ENCODE data around the gene SRGAP2B. TPM values are rescaled to one million over a fixed set of nuclear protein-coding genes. Genes with fewer than 3 reads are reported as not detected.
A peak's percentile ranks its signal among the peaks of the same experiment; 100 is the strongest.
"Not testable (repeated sequence)": the region's sequence is repeated elsewhere in the genome, so short reads cannot be mapped to it uniquely, and the experiment has no call there.

The SRGAP2B gene
- total RNA-seq, 1 donor from 2014 or later, result 32.0 TPM

DNA sequence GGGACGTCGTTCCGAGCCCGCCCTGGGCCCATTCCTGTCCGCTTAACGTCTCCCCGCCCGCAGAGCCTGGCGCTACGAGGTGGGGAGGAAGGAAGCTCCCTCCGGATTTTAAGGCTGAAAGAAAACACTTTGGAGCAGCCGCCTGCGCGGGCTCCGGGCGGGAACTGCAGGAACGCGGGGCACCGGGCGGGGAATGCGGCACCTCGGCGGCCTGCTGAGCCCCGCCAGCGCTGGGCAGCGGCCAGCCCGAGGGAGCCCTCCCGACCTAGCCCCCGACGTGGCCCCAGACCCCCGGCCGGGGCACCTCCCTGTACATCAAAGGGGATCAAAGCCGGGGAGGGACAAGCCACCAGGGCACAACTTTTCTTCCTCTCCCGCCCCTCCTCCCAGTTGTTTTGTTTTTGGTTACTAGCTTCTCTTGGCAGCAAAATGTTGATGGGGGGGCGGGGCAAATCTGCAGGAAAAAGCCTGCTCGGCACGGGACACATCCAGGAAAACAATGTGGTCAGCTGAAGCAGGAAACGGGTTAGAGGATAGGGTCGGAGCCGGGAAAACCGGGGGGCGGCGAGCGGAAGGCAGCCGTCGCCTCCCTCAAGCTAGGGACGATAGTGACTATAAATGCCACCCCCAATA is 1.5 kb downstream of the SRGAP2B start:
- peak; percentile 4 for DNase-seq (ENCODE audit: low read depth)

DNA sequence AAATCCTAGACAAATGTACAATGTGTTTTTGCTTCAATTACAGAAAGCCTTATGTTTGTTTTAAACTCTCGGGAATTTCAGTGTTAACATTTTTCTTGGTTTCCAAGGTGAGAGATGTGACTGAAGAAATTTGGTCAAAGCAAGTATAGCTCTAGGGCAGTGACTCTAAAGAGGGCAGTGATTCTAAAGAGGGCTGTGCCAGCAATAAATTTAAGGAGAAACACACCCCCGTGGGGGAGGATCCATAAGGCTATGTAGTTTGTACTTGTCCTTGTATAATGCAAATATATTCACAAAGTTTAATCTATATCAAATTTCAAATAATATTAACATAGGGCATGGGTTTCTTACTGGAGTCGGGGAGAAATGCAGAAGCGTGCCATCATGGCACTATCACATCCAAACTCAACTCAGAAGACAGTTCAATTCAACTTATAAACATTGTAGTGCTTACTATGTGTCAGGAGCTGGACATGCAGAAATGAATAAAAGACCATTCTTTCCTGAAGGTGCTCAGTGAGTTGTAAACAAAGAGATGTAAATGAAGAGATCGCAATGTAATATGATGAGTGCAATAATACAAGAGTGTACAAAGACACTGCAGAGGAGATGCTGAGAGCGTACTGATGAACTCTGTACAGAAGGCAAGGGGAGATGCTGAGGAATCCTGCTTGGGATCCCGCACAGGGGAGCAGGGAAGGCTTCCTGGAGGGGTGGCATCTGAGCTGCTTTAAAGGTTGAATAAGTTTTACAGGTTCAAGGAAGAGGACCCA is 12.5 kb downstream of the SRGAP2B start:
- DNase-seq (ENCODE audit: low read depth), result not testable (repeated sequence)

DNA sequence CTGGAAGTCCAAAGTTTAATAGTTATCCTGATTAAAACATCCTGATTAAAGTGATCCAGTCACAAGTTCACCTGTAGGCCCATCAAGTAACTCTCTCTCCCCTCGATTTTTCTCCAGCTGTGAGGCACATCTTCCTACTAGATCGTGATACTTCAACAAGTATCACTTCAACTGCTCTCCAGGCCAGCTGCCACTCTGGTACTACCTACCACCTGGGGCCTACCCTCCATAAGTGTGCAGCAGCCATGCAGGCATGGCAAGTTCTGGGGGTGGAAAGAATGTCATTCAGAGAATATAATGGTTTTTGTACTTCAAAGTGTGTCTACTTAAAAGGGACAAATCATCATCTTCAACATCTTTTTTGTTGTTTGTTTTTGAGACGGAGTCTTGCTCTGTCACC is 14.9 kb downstream of the SRGAP2B start:
- DNase-seq (ENCODE audit: low read depth), result not testable (repeated sequence)

DNA sequence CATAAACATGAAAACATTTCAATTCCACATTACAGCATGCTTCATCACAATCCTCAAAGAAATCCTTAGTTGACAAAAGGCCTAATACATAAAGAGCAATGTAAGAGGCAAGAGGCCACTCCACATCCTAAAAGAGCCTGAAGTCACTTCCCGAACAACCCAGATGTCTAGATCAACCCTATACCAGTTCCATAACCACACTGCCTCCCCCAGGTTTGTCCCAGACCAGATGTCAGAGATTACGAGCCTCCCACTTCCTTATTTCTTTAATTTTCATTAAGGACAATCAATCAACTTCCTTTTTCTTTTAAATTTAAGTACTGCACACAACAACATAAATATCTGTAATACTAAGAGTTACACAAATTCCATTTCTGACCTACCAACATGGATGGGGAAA is 15.4 kb downstream of the SRGAP2B start:
- not testable (repeated sequence) for DNase-seq (ENCODE audit: low read depth)

DNA sequence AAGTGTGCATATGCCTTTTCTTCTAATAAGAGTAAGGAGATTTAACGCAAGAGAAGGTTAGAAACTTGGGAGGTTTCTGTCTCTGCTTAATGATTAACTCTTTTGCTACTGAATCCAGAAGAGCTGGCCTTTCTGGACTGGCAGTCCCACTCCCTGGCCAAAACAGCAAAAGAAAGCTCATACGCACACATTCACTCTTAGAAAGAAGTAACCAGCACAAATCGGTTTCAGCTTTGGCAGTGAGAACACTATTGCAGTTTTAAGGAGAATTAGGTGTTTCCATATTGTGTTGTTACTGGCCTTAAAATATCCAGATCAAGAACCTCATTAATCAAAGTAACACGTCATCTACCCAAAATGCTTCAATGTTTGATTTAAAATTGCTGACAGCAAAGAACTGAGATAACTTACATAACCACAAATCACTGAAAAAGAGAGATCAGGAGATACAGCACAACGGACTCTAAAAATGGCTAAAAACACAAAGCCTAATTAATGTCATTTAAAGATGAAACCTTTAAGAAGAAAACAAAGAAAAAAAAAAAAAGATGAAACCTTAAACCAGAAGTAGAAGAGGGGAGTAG is 16.2 kb downstream of the SRGAP2B start:
- not testable (repeated sequence) for DNase-seq (ENCODE audit: low read depth)

DNA sequence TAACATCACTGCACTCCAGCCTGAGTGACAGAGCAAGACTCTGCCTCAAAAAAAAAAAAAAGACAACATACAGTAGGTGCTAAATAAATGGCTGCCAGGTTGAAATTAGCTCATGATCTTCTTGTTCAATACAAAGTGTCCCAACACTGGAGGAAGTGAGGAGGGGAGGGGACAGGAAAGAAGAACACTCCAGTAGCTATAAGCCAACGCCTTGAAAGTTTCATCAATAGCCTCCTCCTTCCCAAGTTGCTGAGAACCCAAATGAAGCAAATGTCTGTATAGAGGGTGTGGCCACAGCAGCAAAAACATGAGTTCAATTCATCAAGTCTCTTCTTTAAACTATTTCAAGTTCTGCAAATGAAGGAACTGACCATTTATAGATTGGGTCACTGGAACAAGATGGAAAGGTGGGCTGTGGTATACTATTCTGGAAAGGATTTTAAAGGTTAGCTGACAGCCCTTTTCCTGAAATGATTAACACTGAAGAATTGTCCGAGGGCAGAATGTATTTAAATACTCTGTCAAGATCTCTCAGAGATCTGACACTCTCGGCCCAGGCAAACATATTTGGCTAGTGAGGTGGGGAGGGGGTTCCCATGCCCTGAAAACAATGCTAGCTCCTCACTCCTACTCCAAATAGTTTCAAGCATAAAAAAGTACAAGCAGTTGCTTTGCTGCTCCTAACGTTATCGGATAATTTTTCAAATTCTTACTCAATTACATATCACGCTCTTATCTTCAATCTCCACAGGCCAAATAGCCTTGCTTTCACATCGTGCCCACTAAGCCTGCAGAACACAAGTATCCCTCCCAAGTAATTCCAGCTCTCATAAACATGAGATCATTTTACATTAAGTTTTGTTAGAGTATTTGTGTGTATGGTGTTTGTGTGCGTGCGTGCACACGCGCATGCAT is 17.0 kb downstream of the SRGAP2B start:
- DNase-seq (ENCODE audit: low read depth), result not testable (repeated sequence)

DNA sequence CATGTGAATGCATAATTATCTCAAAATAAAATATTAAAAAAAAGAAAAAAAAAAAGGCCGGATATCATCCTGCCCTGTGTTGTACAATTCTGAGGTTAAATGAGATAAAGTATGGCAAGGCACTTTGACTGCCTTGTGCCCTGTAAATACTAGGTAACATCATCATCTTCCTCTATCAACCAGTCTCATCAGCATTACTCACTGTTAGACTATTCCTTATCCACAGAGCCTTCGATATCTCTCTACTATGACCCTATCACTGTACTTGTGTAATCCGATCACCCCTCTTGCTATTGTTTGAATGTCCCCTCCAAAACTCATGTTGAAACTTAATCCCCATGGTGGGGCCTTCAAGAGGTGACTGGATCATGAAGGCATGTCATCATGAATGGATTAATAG is 18.3 kb downstream of the SRGAP2B start:
- not testable (repeated sequence) for DNase-seq (ENCODE audit: low read depth)

DNA sequence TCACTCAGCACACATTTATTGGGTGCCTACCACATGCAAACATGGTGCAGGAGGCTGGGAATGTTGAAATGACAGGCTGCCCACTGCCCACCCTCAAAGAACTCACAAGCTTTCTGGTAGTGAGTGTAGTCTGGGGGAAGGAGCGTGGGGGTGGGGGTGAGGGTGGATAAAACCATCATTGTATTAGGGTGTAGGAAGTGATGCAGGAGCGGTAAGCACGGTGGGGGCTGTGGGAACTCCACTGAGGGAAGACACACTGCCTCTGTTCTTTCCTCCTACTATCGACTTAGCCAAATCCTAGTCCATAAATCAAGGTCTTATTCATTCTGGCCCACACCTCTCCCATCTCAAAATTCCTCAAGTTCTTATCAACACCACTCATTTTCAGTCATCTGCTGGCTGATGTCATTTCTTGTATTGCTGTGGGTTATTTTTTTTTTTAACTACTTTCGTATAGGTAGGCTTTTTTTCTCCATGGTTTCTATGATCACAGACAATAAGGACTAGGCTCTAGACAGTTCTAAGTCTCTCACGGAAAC is 21.0 kb downstream of the SRGAP2B start:
- not testable (repeated sequence) for DNase-seq (ENCODE audit: low read depth)

DNA sequence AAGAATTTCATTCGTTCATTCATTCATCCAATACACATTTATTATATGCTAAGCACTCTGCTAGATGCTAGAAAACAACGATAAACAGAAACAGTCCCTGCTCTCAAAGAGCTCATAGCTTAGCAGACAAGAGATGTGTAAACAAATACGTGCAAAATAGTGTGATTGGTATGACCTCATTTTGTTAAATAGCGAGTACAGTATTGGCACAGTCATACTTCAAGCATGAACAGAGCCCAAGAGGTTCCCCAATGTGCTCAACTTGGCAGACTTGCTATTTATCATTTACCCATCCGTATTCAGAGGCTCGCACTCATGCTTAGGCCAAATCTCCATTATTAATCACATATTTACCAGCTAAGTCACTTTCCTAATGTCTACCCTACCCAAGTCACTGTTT is 23.6 kb downstream of the SRGAP2B start:
- not testable (repeated sequence) for DNase-seq (ENCODE audit: low read depth)

DNA sequence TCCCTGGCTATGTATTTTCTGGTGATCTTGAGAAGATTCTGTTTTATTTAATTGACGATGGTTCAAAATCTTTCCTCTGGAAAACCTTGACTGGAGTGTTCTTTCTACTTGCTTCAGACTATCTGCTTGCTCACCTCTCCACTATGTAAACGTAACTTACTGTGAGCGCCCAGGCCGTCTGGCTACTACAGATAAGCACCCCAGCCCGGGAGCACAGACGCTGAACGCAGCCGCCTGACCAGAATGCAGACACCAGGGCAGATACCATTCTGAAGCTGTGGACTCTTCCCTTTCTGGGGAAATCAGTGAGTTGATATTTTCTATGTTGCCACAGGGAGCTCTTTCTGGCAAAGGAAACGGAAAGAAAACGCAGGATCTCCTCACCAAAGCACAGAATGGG is 28.6 kb downstream of the SRGAP2B start:
- DNase-seq (ENCODE audit: low read depth), result not testable (repeated sequence)

DNA sequence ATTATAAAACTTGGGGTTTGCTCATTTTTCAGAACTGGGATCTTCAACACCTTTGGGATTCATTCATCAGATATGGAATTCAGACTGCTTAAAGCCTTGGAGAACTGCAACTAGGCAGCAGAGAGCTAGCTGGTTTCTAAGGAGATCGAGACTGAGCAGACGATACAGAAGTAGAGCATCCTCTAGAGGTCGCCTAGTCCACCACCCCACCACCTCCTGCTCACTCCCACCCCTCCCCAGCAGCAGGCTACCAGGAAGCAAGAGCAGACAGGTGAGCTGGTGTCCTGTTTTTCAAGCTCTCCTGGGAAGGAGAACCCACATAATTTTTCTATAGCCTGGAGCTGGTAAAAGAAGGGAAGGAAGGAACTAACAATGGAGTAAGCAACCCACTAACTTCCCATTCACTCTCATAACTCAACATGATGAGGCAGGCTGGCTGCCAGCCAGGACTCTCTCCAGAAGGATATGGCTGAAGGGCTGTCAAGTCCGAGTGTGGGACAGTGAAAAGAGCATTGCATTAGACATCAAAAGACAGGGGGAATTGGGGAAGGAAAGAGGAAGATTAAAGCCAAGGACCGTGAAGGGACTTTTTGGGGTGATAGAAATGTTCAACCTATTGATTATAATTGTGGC is 29.8 kb downstream of the SRGAP2B start:
- not testable (repeated sequence) for DNase-seq (ENCODE audit: low read depth)

DNA sequence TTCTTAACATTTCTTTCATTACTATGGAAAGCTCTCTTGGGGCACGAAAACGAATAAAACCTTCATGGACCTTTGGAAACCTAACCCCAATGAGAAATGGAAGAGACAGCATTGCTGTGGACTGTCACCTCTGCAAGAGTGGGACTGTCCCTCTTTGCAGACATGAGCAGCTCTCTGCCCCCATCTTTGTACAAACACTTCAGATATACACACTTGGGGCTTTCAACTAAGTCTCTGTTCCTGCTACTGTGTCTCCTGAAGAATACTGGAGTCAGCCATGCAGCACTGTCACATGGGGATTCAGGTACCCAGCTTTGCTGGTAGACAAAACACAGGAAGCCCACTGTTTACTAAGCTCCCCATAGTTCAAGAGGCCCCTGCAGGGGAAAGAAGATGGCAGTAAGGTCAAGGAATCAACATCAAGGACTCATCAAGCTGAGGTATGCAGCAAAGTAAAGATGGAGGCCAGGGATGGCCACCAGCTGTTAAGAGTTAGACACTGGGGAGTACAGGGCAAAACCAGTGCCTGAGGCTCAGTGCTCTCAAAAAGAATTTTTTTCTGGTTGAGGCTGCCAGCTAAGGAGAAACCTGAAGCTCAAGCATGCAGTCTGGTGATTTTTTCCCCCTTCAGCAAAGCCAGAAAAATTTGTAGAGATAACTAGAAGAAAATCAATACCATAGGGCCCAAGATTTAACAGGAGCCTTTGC is 31.0 kb downstream of the SRGAP2B start:
- DNase-seq (ENCODE audit: low read depth), result not testable (repeated sequence)

DNA sequence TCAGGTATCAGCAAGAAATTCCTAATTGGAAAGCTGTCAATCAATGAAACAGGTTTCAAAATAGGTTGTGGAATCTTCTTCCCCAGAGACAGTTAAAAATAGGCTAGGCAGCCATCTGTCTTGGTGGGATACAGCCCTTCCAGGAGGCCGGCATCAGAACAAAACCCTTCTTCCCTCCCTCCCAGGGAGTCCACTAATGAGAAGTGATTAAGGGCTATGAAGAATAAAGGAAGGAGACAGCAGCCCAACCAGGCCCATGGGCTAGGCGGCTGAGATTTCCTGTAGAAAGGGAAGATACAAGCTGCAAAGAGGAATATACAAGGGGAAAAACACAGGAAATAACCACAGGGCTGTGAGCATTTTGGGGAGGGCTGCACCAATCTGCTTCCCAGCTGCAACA is 31.8 kb downstream of the SRGAP2B start:
- DNase-seq (ENCODE audit: low read depth), result not testable (repeated sequence)

DNA sequence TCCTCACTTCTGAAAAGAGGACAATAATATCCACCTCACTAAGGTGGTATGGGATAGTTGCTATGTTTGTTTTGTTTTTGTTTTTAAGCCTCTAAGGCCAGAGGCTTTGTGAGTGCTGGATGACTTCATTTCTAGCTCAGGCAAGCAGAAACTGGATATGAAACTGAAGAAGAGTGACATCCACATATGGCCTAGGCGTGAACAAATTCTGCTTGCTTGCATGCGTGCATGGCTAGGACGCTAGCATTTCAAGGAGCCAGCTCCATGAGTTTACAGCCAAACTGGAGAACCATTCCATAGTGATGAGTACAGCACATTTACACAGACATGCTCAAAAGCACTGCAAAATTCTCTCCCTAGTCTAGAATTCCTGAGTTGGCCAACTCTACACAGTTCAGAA is 36.9 kb downstream of the SRGAP2B start:
- not testable (repeated sequence) for DNase-seq (ENCODE audit: low read depth)

DNA sequence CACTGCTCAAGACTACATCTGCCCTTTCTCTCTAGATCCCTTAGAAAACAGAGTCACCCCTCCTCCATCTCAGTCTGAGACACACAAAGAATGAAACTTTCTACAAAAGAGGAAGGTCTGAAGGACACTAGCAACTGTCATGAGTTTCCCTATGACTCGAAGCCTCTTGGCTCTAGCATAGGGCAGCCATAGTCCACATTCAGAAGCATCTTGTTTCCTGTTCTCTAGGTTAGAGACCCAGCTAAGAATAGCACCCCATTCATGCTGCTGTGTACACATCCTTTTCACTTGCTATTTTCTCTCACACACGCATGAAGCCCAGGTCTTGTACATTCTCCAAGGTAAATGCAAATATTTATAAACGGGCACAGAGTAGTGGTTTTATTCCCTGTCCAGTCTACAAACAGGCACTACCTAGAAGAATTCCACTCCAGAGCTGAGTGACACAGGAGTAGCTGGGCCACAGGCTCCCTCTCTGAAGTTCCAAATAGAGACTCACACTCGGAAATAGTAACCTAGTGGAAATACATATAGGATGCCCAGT is 39.8 kb downstream of the SRGAP2B start:
- DNase-seq (ENCODE audit: low read depth), result not testable (repeated sequence)

DNA sequence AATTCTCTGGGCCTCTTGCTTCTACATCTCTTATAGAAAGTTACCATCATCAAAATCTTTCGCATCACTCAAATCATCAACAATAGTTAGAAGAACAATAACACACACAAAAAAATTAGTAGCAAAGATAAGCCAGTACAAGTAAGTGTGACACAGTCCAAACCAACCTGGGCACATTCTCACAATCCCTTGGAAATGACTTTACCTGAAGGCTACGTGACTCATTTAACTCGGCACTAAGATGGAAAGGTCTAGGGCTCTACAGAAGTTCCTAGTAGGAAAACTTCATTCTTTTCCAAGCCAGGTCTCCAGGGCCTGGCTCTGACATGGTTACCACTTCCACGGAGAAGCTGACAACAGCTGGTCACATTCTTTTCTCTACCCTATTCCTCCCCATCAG is 41.7 kb downstream of the SRGAP2B start:
- DNase-seq (ENCODE audit: low read depth), result not testable (repeated sequence)

DNA sequence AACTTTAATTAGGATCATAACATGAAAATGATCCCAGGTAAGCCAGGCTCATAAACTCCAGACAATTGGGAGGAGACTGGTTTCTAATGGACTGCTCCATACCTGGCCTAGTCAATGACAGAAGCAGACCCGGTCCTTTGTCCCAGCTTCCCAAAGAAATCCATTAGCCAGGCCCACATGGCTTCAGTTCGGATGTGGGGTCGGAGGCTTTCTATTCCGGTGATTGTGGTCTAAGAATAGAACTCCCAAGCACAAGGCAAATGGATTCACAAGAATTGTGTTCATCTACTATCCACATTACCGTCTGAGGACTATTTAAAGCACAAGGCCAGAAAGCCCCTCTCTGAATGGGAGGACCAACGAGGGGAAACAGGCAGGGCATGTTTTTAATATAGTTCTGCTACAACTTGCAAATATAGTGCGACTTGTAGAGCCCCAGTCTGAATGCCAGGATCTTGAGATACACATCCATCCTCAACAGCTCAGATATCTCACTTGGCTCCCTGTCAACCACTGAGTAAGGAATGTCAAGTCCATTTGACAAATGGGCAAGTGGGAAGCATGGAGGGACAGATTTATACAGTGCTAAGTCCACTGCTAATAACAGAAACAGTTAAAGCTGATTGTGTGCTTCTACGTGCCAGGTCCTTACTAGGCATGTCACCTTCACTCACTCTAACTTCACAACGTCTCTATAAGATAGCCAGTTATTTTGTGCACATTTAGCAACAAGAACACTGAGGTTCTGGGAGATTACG is 42.9 kb downstream of the SRGAP2B start:
- not testable (repeated sequence) for DNase-seq (ENCODE audit: low read depth)

DNA sequence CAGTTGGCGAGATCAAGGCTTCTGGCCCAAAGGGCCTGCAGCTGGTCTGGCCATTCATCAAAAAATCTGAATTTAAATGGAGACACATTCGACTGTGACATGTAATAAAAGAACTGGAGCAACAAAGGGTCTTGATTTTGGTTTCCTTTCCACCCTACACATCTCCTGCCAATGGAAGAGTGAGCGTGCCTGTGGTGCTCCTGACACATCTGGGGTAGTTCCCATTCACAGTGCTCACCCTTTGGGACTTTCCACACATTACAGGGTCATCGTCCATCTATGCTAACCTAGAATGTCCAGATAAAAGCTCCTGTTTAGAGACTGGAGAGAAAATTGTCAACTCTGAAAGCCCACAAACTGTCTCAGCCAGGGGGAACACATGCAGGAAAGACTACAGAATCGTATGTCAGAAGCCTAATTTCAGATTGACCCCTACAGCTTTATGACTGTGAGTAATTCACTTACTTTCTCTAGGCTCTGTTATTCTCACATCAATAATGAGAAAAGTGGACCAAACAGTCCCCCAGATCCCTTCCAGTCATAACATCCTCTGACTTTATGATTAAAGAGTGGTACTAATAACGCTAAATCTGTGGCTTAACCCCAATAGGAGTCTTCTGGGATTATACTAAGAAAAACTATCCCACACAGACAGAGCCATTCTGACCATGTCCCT is 46.8 kb downstream of the SRGAP2B start:
- not testable (repeated sequence) for DNase-seq (ENCODE audit: low read depth)

Data from myocyte (in vitro differentiated cells).